ENCODE results near the gene TMEM178B.
"Not testable (repeated sequence)": the region's sequence is repeated elsewhere in the genome, so short reads cannot be mapped to it uniquely, and the experiment has no call there.

The TMEM178B gene

GRCh38 chr7:141142058-141142457 lies 68.2 kb downstream of the TMEM178B start:
- DNase-seq (ENCODE audit: low read depth in 2 of 2) = no peak

GRCh38 chr7:141144921-141145629 lies 71.2 kb downstream of the TMEM178B start:
- no peak for DNase-seq (ENCODE audit: low read depth in 2 of 2)

DNA sequence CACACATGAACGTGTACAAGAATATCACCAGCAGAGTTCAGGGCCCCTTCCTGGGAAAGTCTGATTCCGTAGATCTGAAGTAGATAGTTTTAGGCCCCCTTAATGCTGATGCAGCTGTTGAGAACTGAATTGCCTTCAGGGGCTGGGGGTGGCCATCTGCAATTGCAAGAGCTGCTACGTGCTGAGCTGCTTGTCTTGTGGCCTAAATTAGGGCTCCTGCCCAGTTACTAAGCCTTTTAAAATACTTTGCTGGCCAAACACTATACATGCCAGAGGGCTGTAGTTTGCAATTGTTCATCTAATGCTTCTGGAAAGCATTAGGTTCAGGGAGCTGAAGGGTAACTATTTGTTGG lies 71.7 kb downstream of the TMEM178B start:
- no peak for DNase-seq (ENCODE audit: low read depth in 2 of 2)

DNA sequence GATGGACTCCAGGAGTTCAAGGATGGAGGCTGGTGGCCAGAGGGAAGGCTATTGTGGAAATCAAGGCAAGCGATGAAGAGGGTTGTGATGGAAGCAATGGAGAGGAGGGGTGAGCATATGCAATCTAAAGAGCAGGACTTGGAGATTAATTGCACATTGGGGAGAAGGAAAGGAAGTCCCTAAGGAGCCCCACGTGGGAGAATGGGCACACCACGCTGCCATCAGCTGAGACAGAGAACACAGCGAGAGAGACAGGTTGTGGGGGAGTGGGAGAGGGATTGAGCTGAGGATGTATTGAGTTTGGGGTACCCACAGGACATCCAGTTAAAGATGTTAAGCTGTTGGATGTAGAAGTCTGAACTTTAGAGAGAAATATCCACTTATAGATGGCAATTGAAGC lies 73.6 kb downstream of the TMEM178B start:
- no peak for DNase-seq (ENCODE audit: low read depth in 2 of 2)

DNA sequence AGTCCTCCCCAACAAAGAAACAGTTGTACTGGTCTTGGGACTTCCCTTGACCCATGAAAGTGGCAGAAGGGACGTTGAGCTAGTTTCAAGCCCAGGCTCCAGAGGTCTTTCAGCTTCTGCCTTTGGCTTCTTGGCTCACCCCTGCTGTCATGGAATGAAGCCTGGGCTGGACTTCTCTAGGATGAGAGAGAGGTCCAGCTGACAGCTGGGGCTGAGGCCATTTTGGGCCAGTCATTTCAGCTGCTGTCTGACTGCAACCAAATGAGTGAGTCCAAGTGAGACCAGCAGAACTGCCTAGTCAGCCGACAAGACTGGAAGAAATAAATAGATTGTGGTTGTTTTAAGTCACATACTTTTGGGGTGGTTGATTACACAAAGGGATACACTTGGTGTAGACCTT lies 76.6 kb downstream of the TMEM178B start:
- DNase-seq (ENCODE audit: low read depth in 2 of 2) = no peak

DNA sequence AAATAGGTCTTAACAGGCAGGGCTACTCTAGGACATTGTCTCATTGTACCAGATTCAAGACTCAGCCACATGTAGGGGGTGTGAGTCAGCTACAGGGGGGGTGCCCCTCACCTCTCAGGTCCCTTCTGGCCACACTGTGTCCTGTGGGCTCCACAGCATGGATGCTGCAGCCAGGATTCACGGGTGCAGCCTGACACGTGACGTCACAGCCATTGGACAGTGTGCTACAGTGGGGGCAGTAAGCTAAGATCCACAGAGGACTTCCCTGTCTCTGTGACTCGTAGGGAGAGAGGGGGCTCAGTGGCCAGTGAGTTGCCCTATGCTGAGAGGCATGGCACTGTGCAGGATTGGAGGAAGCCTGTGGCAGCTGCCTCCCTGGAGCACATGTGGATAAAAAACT lies 77.9 kb downstream of the TMEM178B start:
- DNase-seq (ENCODE audit: low read depth in 2 of 2) = no peak

DNA sequence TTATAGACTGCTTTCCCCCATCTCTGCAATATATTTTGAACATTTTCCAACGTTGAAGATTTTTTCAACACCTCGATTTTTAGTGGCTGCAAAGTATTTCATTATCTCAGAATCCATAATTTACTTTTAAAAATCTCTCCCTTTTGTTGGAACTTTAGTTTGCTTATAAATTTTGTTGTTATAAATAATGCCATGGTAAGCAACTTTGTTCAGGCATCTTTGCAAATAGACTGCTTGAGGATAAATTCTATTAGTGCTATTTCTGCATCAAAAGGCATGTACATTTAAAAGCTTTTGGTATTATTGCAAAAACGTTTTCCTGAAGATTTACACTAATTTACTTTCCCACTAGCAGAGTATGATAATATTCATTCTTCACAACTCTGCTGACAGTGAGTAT lies 79.4 kb downstream of the TMEM178B start:
- DNase-seq (ENCODE audit: low read depth in 2 of 2) = no peak

DNA sequence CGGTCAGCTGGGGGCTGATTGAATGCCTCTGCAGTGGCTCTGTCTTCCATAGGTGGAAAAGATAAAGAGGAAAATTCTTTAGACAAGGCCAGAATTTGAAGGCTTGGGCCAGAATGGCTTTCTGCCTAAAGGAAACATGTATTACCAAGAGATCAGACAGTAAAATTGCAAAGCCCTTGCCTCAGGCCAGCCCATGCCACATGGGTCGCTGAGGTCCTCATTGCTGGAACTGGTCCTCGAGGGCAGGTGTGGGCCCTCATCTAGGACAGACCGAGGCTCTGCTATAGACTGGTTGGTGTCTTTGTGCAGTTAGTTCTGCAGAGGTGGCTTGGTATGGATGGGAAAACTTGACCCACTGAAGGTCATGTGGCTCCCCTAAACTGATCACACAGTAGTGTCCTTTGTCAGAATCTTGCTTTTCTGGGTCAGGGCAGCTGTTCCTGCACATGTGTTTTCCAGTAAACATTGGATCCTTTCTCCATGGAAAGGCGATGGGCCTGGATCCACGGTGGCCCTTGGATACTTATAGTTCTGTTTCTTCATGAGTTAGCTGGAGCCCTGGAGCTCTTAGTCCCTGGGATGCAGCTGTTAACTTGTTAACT lies 80.4 kb downstream of the TMEM178B start:
- DNase-seq (ENCODE audit: low read depth in 2 of 2) = no peak

DNA sequence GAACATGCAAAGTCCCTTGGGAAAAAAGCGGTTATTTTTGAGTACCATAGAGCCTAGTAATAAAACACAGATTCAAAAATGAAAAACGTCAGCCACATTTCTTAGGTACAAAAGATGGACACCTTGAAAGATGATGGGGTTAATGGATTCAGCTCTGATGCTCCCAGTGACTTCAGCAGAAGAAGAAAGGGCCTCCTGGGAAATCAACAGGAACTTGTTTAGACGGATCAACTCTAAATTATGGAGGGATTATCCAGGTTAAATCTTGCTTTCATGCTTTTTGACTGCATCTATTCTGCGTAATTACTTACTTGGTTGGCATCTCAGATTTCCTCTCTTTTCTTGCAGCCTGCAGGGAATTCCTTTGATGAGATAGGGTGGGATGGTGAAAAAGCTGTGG lies 82.5 kb downstream of the TMEM178B start:
- DNase-seq (ENCODE audit: low read depth in 2 of 2) = no peak

GRCh38 chr7:141157138-141157765 lies 83.4 kb downstream of the TMEM178B start:
- DNase-seq (ENCODE audit: low read depth in 2 of 2) = no peak

DNA sequence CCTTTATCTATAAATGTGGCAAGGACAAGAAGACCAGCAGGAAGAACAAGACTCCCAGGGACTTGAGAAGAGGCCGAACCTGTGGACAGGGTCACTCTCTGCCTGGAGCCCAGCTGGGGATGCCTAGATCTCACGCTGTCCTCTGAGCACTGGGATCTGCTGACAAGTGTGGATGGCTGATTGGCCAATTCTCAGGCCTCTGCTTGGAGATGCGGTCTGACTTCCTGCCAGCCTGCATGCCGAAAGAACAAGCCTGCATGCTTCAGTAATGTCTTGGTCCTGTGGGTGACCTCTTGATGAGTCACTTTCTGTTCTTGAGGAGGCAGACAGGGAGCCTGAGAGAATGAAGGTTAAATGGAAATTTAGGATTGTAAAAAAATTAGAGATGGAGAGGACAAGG lies 84.7 kb downstream of the TMEM178B start:
- no peak for DNase-seq (ENCODE audit: low read depth in 2 of 2)

GRCh38 chr7:141160246-141160860 lies 86.5 kb downstream of the TMEM178B start:
- DNase-seq (ENCODE audit: low read depth in 2 of 2) = no peak

DNA sequence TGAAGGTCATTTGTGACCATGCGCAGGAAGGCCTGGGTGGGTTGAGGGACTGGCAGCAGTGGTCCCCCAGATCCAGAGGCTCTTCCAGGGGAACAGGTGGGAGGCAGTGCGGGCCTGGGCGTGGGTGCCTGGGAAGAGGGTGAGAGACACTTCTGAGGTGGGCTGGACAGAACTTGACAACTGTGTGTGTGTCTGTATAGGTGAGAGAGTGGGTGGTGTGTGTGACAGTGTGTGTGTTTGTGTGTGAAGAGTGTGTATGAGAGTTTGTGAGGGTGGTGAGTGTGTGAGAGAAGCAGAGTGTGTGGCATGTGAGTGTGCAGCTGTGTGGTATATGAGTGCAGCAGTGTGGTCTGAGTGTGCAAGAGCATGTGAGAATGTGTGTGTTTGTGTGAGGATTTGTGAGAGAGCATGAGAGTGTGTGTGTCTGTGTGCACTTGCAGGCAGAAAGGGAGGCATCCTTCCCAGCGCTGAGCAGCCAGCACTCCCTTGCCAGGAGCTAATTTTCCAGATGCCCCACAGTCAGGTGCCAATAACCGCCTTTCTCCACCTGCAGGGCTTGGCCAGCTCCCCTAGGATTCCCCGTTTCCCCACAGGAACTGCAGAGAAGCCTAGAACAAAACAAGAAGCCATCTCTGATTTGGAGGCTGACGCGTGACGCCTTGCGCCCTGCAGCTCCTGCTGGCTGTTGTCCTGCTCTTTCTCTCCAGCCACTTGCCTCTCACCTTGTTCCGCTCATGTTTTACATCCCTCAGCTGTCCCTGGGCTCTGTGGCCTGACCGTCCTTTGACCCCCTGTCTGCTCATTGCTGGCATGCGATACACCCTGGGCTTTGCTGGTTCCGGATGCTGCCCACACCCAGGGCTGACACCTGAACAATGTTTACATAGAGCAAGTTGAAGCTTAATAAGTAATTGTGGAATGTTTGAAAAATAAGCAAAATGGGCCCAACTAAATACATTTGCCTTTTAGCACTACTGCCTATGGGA lies 88.0 kb downstream of the TMEM178B start:
- no peak for DNase-seq (ENCODE audit: low read depth in 2 of 2)

DNA sequence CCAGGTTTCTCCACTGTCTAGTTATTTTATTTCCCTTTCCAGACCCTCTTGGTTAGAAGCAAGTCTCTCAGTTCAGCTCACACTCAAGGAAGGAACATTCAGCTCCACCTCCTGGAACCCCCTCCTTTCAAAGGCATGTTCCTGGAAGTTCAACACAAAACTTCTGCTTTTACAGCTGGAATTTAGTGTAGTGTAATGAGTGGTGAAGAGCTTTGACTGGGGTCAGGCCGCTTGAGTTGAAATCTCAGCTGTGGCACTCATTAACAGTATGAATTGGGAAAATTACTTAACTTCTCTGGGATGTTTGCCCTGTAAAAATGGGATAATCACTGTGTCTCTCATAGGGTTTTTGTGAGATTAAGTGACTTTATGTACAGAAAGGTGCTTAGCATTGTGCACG lies 91.7 kb downstream of the TMEM178B start:
- DNase-seq (ENCODE audit: low read depth in 2 of 2) = no peak

- DNase-seq (ENCODE audit: low read depth in 2 of 2) = no peak
Measured at GRCh38 chr7:141166926-141167325, 93.1 kb downstream of the TMEM178B start.

DNA sequence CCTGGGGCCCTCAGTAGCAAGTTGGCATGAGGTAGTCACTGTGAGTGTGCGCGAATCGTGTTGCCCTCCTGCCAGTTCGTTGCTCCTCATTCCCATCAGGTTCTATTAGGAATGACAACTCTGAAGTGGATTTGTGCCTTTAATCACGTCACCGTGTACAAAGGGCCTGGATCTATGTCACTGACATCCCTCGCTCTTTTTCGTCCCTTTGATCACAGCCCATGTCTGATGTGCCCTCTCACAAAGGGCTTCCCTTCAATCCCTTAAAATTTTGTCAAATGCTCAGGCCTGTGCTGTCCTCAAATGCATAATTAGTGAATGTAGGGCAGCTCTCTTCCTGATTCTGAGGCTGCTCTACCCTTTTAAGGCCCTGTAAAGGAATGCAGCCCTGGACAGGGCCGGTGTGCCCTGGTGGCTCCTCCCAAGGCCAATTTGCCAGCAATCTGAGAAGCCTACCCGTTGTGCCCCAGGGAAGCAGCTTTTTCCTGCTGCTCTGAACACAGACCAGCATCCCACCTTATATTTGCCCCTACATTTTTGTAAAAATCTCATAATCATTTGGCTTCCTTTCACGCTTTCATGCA lies 93.6 kb downstream of the TMEM178B start:
- DNase-seq (ENCODE audit: low read depth in 2 of 2) = no peak

GRCh38 chr7:141169157-141169556 lies 95.3 kb downstream of the TMEM178B start:
- not testable (repeated sequence) for DNase-seq (ENCODE audit: low read depth in 2 of 2)

GRCh38 chr7:141175728-141176127 lies 101.9 kb downstream of the TMEM178B start:
- DNase-seq (ENCODE audit: low read depth in 2 of 2) = not testable (repeated sequence)

GRCh38 chr7:141177120-141177519 lies 103.3 kb downstream of the TMEM178B start:
- DNase-seq (ENCODE audit: low read depth in 2 of 2) = not testable (repeated sequence)

GRCh38 chr7:141178486-141179135 lies 104.7 kb downstream of the TMEM178B start:
- no peak for DNase-seq (ENCODE audit: low read depth in 2 of 2)

DNA sequence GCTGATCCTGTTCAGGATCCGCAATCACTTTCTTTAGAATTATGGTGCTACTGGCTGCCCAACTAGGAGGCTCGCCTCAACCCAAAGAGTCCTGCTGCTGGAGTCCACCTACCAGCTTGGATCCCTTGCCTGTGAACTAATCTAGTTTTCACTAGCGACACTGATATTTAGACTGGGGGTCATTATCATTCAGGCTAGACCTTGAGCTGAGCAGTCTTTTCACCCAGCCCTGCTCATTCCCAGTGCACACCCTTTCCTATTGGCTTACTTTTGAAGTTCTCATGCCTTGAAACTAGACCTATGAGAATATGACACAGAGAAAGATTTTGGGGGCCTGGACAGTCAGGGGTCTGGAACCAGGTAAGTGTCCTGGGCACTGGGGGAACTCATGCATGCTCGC lies 107.9 kb downstream of the TMEM178B start:
- DNase-seq (ENCODE audit: low read depth in 2 of 2) = no peak

All from stimulated activated CD4-positive, alpha-beta T cell treated with anti-CD3 and anti-CD28 coated beads, Interleukin-1b, Interleukin-23, amount 100 ng/mL, for 1 hour (primary cell).